C4-2B (cell line): ENCODE data around the gene ELOVL7.
"Not testable (repeated sequence)": the region's sequence is repeated elsewhere in the genome, so short reads cannot be mapped to it uniquely, and the experiment has no call there.

Source experiments
- H3K27ac ChIP-seq: fragments of 450-650 bp; 2 replicates; pipeline ENCODE4 v1.5.1; 2017
- CTCF ChIP-seq: fragments of 450-650 bp; conservative IDR thresholded peaks from 2 replicates; pipeline ENCODE4 v1.5.1; 2017; ENCODE audit warnings: mild to moderate bottlenecking
- ZFX ChIP-seq: fragments of 450-650 bp; IDR thresholded peaks from 2 replicates; pipeline ENCODE4 v1.6.1; 2017

Gene ELOVL7

DNA sequence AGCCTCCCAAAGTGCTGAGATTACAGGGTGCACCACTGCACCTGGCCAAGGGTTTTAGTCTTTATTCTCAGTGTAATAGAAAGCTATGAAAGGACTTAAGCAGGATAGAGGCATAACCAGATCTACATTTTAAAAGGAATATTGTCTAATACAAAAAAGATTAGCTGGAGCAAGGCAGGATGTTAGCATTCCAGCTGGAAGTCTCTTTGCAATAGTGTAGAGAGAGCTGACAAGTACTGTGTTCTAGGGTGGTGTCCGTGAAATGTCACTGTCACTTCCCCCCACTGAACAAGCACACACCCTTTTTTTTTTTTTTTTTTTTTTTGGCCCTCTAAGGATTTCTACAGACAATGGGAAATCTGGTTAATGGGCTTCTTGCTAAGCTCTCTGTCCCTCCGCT lies 119.9 kb downstream of the ELOVL7 start:
- no peak for TF ChIP-seq CTCF
- TF ChIP-seq ZFX, result no peak
- no peak overlapping the region for H3K27ac ChIP-seq

DNA sequence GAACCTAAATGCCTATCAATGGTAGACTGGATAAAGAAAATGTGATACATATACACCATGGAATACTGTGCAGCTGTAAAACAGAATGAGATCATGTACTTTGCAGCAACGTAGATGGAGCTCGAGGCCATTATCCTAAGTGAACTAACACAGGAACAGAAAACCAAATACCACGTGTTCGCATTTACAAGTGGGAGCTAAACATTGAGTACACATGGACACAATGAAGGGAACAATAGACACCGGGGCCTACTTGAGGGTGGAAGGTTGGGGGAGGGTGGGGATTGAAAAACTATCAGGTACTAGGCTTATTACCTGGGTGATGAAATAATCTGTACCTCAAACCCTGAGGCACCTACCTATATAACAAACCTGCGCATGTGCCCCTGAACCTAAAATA lies 121.7 kb downstream of the ELOVL7 start:
- no peak overlapping the region for H3K27ac ChIP-seq
- TF ChIP-seq ZFX, result no peak
- no peak for TF ChIP-seq CTCF

DNA sequence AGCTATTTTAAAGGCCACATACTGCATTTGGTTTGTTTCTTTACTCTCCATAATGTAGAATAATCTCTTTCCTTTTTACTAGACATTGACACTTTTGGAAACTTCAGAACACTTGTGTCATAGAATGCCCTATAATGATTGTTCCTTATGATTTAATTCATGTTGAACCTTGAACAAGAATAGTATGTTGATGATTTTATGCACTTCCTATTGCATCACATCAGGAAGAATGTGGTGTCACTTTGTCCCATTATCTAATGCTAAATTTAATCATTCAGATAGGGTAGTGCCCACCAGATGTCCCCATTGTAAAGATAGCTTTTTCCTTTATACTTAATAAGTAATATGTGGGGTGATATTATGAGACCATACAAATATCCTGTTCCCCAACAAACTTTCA lies 124.7 kb downstream of the ELOVL7 start:
- no peak overlapping the region for H3K27ac ChIP-seq
- no peak for TF ChIP-seq ZFX

- TF ChIP-seq CTCF (no peak), ZFX (no peak)
- H3K27ac ChIP-seq, result no peak overlapping the region
These were observed 125.7 kb downstream of the ELOVL7 start for GRCh38 chr5:60718166-60718892.

DNA sequence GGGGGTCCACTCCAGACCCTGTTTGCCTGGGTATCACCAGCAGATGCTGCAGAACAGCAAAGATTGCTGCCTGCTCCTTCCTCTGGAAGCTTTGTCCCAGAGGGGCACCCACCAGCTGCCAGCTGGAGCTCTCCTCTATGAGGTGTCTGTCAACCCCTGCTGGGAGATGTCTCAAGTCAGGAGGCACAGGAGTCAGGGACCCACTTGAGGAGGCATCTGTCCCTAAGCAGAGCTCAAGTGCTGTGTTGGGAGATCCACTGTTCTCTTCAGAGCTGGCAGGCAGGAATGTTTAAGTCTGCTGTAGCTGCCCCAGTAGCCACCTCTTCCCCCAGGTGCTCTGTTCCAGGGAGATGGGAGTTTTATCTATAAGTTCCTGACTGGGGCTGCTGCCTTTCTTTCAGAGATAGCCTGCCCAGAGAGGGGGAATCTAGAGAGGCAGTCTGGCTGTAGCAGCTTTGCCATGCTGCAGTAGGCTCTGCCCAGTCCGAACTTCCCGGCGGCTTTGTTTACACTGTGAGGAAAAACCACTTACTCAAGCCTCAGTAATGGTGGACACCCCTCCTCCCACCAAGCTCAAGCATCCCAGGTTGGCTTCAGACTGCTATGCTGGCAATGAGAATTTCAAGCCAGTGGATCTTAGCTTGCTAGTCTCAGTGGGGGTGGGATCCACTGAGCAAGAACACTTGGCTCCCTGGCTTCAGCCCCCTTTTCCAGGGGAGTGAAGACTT lies 128.7 kb downstream of the ELOVL7 start:
- not testable (repeated sequence) for H3K27ac ChIP-seq

DNA sequence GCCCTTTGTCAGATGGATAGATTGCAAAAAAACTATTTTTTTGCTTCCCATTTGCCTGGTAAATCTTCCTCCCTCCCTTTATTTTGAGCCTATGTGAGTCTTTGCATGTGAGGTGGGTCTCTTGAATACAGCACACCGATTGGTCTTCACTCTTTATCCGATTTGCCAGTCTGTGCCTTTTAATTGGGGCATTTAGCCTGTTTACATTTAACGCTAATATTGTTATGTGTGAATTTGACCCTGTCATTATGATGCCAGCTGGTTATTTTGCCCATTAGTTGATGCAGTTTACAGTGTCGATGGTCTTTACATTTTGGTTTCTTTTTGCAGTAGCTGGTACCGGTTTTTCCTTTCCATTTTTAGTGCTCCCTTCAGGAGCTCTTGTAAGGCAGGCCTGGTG lies 131.1 kb downstream of the ELOVL7 start:
- H3K27ac ChIP-seq, result no peak overlapping the region
- TF ChIP-seq CTCF, result no peak
- no peak for TF ChIP-seq ZFX

- not testable (repeated sequence) for H3K27ac ChIP-seq
These were observed 132.2 kb downstream of the ELOVL7 start for GRCh38 chr5:60711892-60712291.

GRCh38 chr5:60710362-60710761 lies 133.7 kb downstream of the ELOVL7 start:
- TF ChIP-seq CTCF (no peak), ZFX (no peak)
- no peak overlapping the region for H3K27ac ChIP-seq

GRCh38 chr5:60705144-60705543 lies 138.9 kb downstream of the ELOVL7 start:
- TF ChIP-seq CTCF (no peak), ZFX (no peak)
- H3K27ac ChIP-seq, result no peak overlapping the region
